ENCODE data around the gene LMAN2. TPM values are rescaled to one million over a fixed set of nuclear protein-coding genes. Genes with fewer than 3 reads are reported as not detected.

The LMAN2 gene
- total RNA-seq, 1 donor, result 190 TPM

- no peak overlapping the region for H3K4me3 ChIP-seq (ENCODE audit: low read depth, low read length)
- TF ChIP-seq CTCF (IDR thresholded peaks at IDR 0.05; ENCODE audit: insufficient read depth, low read length), result no peak
- no peak for DNase-seq (ENCODE audit: low read depth)
Observed at GRCh38 chr5:177336112-177336511, 15.4 kb downstream of the LMAN2 start.

GRCh38 chr5:177335701-177336065 is 15.8 kb downstream of the LMAN2 start:
- H3K4me3 ChIP-seq (ENCODE audit: low read depth, low read length), result no peak overlapping the region
- no peak for TF ChIP-seq CTCF (IDR thresholded peaks at IDR 0.05; ENCODE audit: insufficient read depth, low read length)
- DNase-seq (ENCODE audit: low read depth), result no peak

- H3K4me3 ChIP-seq (ENCODE audit: low read depth, low read length), result no peak overlapping the region
- no peak for DNase-seq (ENCODE audit: low read depth)
- no peak for TF ChIP-seq CTCF (IDR thresholded peaks at IDR 0.05; ENCODE audit: insufficient read depth, low read length)
Observed at GRCh38 chr5:177334781-177335700, 16.4 kb downstream of the LMAN2 start.

- no peak for TF ChIP-seq CTCF (IDR thresholded peaks at IDR 0.05; ENCODE audit: insufficient read depth, low read length)
- no peak overlapping the region for H3K4me3 ChIP-seq (ENCODE audit: low read depth, low read length)
- DNase-seq (ENCODE audit: low read depth), result peak; percentile 5
Observed at GRCh38 chr5:177334155-177334551, 17.3 kb downstream of the LMAN2 start.

GRCh38 chr5:177333420-177334154 is 17.9 kb downstream of the LMAN2 start:
- H3K4me3 ChIP-seq (ENCODE audit: low read depth, low read length), result no peak overlapping the region
- DNase-seq (ENCODE audit: low read depth), result no peak
- TF ChIP-seq CTCF (IDR thresholded peaks at IDR 0.05; ENCODE audit: insufficient read depth, low read length), result no peak

- DNase-seq (ENCODE audit: low read depth), result no peak
- no peak overlapping the region for H3K4me3 ChIP-seq (ENCODE audit: low read depth, low read length)
- no peak for TF ChIP-seq CTCF (IDR thresholded peaks at IDR 0.05; ENCODE audit: insufficient read depth, low read length)
Observed at GRCh38 chr5:177332896-177333260, 18.6 kb downstream of the LMAN2 start.

All from fibroblast of the aortic adventitia (primary cell).